Measurements from ENCODE around the gene AOX1.
"Not testable (repeated sequence)": the region's sequence is repeated elsewhere in the genome, so short reads cannot be mapped to it uniquely, and the experiment has no call there.

The AOX1 gene

GRCh38 chr2:200603972-200604371, 18.2 kb downstream of the AOX1 start:
- DNase-seq (ENCODE audit: low read depth) = no peak

DNA sequence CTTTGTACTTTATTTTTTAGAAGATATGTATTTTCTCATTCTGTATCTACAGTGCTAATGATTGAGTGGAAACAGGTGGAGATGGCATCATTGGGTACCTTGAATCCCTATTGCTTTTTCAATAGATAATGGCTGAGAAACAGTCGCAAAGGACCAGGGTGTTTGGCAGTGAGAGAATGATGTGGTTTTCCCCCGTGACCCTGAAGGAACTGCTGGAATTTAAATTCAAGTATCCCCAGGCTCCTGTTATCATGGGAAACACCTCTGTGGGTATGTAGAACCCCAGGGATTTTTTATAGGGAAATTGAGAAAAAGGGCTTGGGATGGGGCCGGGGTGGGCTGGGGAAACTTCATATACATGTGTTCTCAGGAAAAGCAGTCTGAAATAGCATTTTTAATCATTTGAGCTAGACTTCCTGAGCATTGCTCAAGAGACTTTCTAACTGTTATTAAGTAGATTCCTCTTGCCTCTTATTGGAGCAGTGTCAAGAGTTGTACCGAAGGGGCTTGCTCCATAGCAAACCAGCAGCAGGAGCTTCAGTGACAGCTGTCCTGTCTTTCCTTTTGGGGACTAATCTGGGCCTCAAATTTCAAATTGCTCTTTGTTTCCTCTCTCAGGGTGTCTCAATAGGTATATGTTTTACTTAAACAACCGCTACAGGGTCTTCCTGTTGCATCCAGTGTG, 18.9 kb downstream of the AOX1 start:
- no peak for DNase-seq (ENCODE audit: low read depth)

- no peak for DNase-seq (ENCODE audit: low read depth)
Measured at GRCh38 chr2:200608341-200609027, 22.7 kb downstream of the AOX1 start.

DNA sequence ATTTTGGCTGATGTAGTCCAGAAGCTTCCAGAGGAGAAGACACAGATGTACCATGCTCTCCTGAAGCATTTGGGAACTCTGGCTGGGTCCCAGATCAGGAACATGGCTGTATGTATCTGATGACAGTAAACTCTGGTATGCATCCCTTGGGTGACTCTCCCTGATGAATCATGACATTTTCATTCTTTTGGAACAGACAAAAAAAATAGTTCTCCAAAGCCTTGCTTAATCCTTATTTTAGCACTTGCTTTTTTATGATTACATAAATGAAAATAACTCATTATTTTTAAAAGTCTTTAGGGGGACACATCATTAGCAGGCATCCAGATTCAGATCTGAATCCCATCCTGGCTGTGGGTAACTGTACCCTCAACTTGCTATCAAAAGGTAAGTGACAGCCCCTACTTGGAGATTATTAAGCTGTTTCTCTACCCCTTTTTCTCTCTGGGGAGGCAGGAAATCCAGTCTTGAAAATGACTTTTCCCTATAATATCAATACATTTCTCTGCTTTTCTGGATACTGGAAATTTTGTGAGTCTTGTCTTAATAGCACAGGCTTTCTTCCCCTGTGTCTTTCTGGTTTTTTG, 23.3 kb downstream of the AOX1 start:
- DNase-seq (ENCODE audit: low read depth) = no peak

DNA sequence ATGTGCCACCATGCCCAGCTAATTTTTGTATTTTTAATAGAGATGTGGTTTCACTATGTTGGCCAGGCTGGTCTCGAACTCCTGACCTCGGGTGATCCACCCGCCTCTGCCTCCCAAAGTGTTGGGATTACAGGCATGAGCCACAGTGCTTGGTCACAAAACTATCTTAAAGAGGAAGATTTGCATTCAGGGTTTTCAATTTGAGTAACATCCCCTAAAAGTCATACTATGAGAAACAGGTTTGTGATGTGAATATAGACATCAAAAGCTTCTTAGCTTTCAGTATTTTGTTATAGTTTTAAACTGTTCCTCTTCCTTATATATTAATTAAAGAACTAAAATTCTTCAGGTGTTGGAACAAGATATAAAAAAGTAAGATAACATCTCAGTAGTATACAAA, 24.4 kb downstream of the AOX1 start:
- not testable (repeated sequence) for DNase-seq (ENCODE audit: low read depth)

DNA sequence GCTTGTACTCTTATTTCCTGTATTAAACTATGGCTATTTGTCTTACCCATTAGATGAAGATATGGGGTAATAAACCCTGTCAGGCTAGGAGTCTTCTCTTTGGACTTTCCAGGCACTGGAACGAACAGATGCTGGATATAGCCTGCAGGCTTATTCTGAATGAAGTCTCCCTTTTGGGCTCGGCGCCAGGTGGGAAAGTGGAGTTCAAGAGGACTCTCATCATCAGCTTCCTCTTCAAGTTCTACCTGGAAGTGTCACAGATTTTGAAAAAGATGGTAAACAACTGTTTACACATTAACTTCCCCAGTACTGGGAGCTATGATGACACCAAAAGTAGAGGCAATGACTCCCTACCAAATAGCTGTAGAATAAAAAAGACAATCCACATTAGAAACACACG, 27.9 kb downstream of the AOX1 start:
- no peak for DNase-seq (ENCODE audit: low read depth)

DNA sequence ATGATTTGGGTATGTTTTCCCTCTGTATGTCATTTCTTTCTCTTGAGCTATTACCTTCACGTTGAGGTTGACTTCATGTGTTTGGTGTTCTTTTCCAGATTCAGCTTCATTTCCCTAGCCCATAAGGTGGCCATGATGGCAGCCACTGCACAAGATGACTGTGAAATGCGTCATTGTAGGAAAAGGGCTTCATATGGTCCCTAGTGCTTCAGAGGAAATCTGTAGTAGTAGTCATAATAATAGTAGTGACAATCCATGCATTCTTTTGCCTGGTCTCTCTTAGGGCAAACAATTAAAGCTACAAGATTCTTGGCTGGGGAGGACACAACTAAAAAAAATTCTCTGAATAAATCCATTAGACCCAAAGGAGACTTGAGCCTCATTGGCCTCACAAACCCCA, 28.4 kb downstream of the AOX1 start:
- no peak for DNase-seq (ENCODE audit: low read depth)

DNA sequence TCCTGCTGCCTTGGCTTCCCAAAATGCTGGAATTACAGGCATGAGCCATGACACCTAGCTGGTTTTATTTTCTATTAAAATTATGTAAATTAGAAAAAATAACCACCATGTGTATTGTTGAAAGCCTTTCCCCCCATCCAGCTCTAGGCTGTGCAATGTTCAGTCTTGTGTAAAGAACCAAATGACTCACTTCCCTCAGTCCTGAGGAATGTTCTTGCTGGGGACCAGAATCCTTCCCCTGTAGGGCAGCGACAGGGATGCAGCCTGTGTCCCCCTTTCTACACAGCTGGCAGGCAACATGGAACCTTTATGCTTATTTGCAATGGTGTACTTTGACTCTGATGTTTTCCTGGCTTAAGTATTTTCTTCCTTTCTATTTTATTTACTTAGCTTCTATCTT, 29.4 kb downstream of the AOX1 start:
- DNase-seq (ENCODE audit: low read depth) = no peak

- DNase-seq (ENCODE audit: low read depth) = no peak
Measured at GRCh38 chr2:200616193-200616592, 30.4 kb downstream of the AOX1 start.

GRCh38 chr2:200616656-200617055, 30.8 kb downstream of the AOX1 start:
- DNase-seq (ENCODE audit: low read depth) = no peak

- no peak for DNase-seq (ENCODE audit: low read depth)
Measured at GRCh38 chr2:200617156-200618053, 31.6 kb downstream of the AOX1 start.

DNA sequence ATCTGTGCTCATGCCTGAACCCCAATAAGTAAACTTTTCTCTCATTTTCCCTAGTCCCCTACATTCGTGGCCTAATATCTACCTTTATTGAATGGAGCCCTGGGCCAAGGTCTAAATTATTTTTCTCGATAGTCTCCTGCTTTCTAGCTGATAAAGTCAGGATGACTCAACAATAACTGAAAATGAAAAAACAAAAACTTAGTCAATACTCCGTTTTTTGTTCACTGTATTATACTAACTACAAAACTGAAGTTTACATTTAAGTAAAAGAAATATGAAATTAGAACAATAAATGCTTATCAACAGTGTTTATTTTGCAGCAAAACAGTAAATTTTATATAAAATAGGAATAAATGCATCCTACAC, 32.2 kb downstream of the AOX1 start:
- no peak for DNase-seq (ENCODE audit: low read depth)

GRCh38 chr2:200618590-200619021, 32.8 kb downstream of the AOX1 start:
- DNase-seq (ENCODE audit: low read depth) = no peak

GRCh38 chr2:200619279-200619678, 33.5 kb downstream of the AOX1 start:
- no peak for DNase-seq (ENCODE audit: low read depth)

DNA sequence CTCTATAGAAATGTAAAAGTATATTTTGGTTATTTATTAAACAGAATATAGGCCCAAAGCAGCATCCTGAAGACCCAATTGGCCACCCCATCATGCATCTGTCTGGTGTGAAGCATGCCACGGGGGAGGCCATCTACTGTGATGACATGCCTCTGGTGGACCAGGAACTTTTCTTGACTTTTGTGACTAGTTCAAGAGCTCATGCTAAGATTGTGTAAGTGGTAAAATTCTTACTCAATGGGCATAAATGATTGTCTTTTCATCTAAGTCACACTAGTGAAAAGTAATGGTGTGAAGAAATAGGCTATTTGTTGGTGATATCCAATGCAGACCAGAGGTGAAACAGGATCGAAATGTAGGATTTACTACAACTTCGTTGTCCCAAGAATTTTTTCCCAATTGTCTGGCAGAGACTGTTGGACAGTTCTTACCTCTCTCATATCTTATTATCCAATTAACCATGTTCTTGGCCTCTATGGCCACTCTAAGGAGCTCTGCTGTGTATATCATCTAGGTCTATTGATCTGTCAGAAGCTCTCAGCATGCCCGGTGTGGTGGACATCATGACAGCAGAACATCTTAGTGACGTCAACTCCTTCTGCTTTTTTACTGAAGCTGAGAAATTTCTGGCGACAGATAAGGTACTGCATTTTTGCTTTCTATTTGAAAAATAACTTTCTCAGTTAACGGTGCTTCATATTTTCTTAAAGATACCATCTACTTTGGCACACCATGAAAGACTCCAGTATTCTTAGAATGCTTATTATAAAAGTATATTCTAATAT, 35.0 kb downstream of the AOX1 start:
- DNase-seq (ENCODE audit: low read depth) = no peak

- DNase-seq (ENCODE audit: low read depth) = no peak
Measured at GRCh38 chr2:200622106-200622505, 36.3 kb downstream of the AOX1 start.

- DNase-seq (ENCODE audit: low read depth) = no peak
Measured at GRCh38 chr2:200624026-200624425, 38.2 kb downstream of the AOX1 start.

GRCh38 chr2:200624658-200625057, 38.8 kb downstream of the AOX1 start:
- DNase-seq (ENCODE audit: low read depth) = no peak

DNA sequence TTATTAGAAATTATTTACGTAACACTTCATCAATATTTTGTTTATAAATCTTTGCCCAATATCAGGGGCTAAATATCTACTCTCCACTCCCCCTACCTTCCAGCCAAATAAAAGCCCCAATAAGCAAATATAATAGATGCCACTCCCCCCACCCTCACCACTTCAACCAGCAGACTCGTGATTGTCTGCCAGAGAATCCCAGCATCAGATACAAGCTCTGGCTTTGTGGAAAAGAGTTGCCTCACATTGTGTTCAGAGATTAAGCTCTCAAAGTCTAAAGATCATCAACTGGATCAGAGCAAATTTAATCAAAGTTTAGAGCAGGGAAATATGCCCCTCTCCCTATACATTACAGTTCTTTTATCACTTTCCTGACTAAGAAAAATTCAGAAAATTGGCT, 39.5 kb downstream of the AOX1 start:
- DNase-seq (ENCODE audit: low read depth) = no peak

DNA sequence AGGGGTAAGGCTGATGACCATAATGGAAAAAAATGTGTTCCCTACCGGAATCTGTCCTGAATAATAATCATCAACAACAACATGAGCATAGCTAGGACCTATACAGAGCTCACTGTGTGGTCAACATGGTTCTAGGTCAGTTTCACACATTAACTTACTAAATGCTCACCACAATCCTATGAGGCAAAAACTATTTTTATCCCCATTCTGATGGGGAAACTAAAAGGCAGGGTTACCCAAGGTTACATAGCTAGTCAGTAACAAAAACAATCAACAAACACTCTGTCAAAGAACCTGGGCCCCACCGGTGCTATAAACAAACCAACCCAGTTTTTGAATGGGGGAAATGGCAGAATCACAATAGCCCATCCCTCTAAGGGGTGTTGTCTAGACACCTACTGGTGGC, 40.1 kb downstream of the AOX1 start:
- no peak for DNase-seq (ENCODE audit: low read depth)

DNA sequence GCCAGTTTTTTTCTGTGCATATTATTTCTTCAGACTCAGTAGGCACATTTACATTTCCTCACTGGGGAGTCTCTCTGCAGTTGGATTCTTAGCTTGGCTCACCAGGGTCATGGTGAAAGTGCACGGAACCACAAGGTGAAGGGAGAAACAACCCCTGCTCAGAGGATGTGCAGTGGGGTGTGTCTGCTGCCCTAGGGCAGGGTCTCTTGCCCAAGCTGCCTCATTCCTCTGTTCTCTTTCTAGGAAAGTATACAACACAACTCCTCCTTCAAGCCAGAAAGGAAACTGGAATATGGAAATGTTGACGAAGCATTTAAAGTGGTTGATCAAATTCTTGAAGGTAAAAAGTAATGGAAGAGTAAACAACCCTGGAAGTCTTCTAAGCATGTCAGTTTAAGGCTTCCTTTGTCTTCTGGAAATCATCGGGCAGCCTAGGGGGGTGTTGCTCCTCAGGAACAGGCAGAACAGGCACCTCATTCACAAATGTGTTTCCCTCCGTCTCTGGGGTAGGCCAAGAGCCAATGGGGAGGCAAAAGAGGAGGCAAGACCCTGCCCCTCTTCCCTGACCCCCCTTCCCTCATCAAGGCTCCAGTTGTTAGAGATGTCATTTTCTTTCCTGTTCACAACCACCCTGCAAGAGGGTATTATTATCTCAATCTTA, 41.4 kb downstream of the AOX1 start:
- DNase-seq (ENCODE audit: low read depth) = no peak

Data from activated T-cell treated with anti-CD3 and anti-CD28 coated beads for 24 hours (primary cell).